AG04450 (cell line): ENCODE results near the gene LMX1A. TPM values are rescaled to one million over a fixed set of nuclear protein-coding genes. Genes with fewer than 3 reads are reported as not detected.

ENCODE experiments used
- CTCF ChIA-PET: fragments of 300-600, 350-600 bp; formaldehyde crosslinking; extraction: SDS; loops from one replicate; lab custom pipeline; 2022; ENCODE audit warnings: antibody characterized with exemption, inconsistent platforms; lab: Charles Lee
- POLR2A ChIA-PET: fragments of 350-600 bp; formaldehyde crosslinking; extraction: SDS; loops from one replicate; lab custom pipeline; 2021; ENCODE audit warnings: antibody characterized with exemption, inconsistent platforms; lab: Yijun Ruan, JAX
- DNase-seq: peaks from one replicate; pipeline ENCODE4 v3.0.0-alpha.2; 2011; ENCODE audit warnings: low read depth, low spot score
- H3K27ac ChIP-seq: one replicate; pipeline ENCODE4 v1.5.1; 2012; ENCODE audit warnings: low read depth, low read length, control low read depth
- H3K27me3 ChIP-seq: one replicate; pipeline ENCODE4 v1.6.0; 2012; ENCODE audit warnings: low read length; ENCODE audit not compliant: control insufficient read depth, insufficient read depth
- H3K4me3 ChIP-seq: 2 replicates; pipeline ENCODE4 v1.5.1; 2011; ENCODE audit warnings: mild to moderate bottlenecking, low read depth, low read length, control low read depth
- H3K9me3 ChIP-seq: 2 replicates; pipeline ENCODE4 v1.5.1; 2012; ENCODE audit warnings: low read length; ENCODE audit not compliant: control insufficient read depth, insufficient read depth
- polyA plus RNA-seq: library from polyadenylated mRNA; depleted of rRNA; stranded (reverse); fragments of >200 nt; gene quantifications from 2 replicates; pipeline ENCODE4 v1.2.3, GENCODE V29; 2011
- TF ChIP-seq, protein P1 (sequence below): IDR thresholded peaks from 2 replicates; pipeline ENCODE4 v1.5.1; 2011; ENCODE audit warnings: low read depth, low read length, control low read depth, inconsistent platforms

The LMX1A gene
- polyA plus RNA-seq, 1 experiment = not detected

DNA sequence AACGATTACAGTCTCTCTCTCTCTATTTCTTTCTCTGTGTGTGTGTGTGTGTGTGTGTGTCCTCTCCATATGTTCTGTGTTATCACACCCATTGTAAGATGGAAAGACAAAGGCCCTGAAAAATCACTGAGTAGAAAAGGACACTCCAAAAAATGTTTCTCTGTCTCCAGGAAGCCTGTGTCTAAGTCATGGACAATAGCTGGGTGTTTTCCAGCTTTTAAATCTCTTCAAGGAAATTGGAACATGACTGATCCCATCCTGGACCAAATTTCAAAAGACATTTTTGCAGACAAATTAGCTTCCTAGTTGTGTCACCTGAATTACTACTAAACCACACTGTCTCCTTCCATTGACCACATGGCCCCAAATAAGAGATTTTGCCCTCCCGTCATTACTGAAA lies 31.0 kb upstream of the LMX1A start:
- Histone ChIP-seq H3K27me3 (peaks cover 11% of the 10 kb centered on the region), H3K27ac (no peak overlapping the region), H3K9me3 (no peaks in the 10 kb centered on the region), H3K4me3 (no peak overlapping the region)
- DNase-seq = no peak
- POLR2A ChIA-PET = no interaction called here
- TF ChIP-seq, protein P1, sequence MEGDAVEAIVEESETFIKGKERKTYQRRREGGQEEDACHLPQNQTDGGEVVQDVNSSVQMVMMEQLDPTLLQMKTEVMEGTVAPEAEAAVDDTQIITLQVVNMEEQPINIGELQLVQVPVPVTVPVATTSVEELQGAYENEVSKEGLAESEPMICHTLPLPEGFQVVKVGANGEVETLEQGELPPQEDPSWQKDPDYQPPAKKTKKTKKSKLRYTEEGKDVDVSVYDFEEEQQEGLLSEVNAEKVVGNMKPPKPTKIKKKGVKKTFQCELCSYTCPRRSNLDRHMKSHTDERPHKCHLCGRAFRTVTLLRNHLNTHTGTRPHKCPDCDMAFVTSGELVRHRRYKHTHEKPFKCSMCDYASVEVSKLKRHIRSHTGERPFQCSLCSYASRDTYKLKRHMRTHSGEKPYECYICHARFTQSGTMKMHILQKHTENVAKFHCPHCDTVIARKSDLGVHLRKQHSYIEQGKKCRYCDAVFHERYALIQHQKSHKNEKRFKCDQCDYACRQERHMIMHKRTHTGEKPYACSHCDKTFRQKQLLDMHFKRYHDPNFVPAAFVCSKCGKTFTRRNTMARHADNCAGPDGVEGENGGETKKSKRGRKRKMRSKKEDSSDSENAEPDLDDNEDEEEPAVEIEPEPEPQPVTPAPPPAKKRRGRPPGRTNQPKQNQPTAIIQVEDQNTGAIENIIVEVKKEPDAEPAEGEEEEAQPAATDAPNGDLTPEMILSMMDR = no peak
- CTCF ChIA-PET = interaction anchor here (1.4 kb wide), 1 partner anchor 20 kb away, joined by 7 read pairs; no protein-coding TSS in a partner anchor

- Histone ChIP-seq H3K9me3 (no peaks in the 10 kb centered on the region), H3K4me3 (no peak overlapping the region), H3K27ac (no peak overlapping the region), H3K27me3 (peaks cover 3% of the 10 kb centered on the region)
- DNase-seq = no peak
- POLR2A ChIA-PET = no interaction called here
- CTCF ChIA-PET = interaction anchor here (1.3 to 2.9 kb wide), 5 partner anchors 9 to 209 kb away, joined by 3 to 18 read pairs (median 5); no protein-coding TSS in a partner anchor
- TF ChIP-seq, protein P1 = no peak
Observed at GRCh38 chr1:165383599-165384405, 27.3 kb upstream of the LMX1A start.

- CTCF ChIA-PET = interaction anchor here (1.3 to 2.9 kb wide), 3 partner anchors 9 to 209 kb away, joined by 4 to 18 read pairs (median 6); no protein-coding TSS in a partner anchor
- Histone ChIP-seq H3K9me3 (no peaks in the 10 kb centered on the region; the same call in 1 of the 2 replicates), H3K27me3 (peaks cover 3% of the 10 kb centered on the region), H3K4me3 (no peak overlapping the region), H3K27ac (no peak overlapping the region)
- POLR2A ChIA-PET = no interaction called here
- TF ChIP-seq, protein P1 = no peak
- DNase-seq = no peak
Observed at GRCh38 chr1:165383067-165383466, 26.6 kb upstream of the LMX1A start.

DNA sequence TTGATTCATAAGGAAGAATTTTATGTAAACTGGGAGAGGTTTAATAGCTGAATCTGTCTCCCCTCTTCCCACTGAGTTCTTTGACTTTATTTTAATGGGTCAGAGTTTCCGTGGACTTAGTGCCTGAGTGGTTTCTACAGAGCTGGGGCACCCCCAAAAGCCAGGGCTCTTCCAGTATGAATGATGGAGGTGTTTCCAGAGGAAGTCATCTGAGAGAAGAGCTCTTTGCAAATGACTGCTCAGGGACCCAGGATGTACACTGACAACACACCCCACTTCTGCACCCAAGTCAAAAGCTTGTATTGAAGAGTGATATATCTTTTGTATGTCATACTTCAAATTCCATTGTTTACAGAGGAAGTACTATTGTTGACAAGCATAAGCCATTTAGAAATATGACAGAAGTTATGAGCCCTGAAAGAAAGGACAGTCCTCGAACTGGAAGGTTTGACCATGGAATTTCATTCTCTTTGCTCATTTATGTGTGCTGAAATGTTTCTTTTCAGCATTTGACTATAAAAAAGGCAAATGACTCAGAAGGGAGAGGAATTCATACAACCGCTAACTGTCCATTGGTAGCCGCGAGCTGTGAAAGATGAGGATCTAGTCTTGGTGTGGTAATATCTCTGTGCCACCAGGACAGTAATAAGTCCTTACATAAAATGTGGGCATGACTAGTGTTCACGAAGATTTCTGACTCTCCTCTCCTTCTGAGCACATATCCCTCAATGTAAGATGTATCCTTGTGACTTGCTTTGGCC lies 25.4 kb upstream of the LMX1A start:
- POLR2A ChIA-PET = no interaction called here
- no peak overlapping the region for H3K4me3 ChIP-seq
- H3K27ac ChIP-seq = no peak overlapping the region
- DNase-seq = no peak
- CTCF ChIA-PET = interaction anchor here (1.8 to 2.9 kb wide), 3 partner anchors 11 to 15 kb away, joined by 5 to 18 read pairs (median 7); no protein-coding TSS in a partner anchor
- no peaks in the 10 kb centered on the region; the same call in 1 of the 2 replicates for H3K9me3 ChIP-seq
- TF ChIP-seq, protein P1 = no peak
- peaks cover 3% of the 10 kb centered on the region for H3K27me3 ChIP-seq
